IMR-90 (cell line): ENCODE data around the gene MRPS25. TPM values are rescaled to one million over a fixed set of nuclear protein-coding genes. Genes with fewer than 3 reads are reported as not detected.

Experiments
- ATAC-seq: fragments of 200-7000 bp; cut with Tn5 transposase; 2 replicates; pipeline ENCODE4 v1.9.1; 2020; ENCODE audit warnings: low read depth, mild to moderate bottlenecking, moderate library complexity
- BruUV-seq: library from RNA; stranded (reverse); fragments of 400-500 nt; replicated peaks from 2 replicates; lab custom pipeline; 2021; lab: Mats Ljungman, UMichigan
- CTCF ChIA-PET: fragments of 300-600 bp; formaldehyde crosslinking; extraction: SDS; loops from one replicate; lab custom pipeline; 2021; ENCODE audit warnings: antibody characterized with exemption; lab: Yijun Ruan, JAX
- POLR2A ChIA-PET: fragments of 300-600 bp; sonication (Branson Sonifier 250); formaldehyde crosslinking; loops from one replicate; lab custom pipeline; 2022; ENCODE audit warnings: antibody characterized with exemption; ENCODE audit not compliant: unreplicated experiment; lab: Charles Lee
- DNase-seq: peaks from one replicate; pipeline ENCODE4 v3.0.0; 2013
- H2AFZ ChIP-seq: replicated peaks from 2 replicates; pipeline ENCODE3; 2013; ENCODE audit warnings: low read length, mild to moderate bottlenecking; ENCODE audit not compliant: poor library complexity
- H2AK5ac ChIP-seq: 2 replicates; pipeline ENCODE4 v1.6.1; 2013; ENCODE audit warnings: low read depth, low read length, inconsistent platforms
- H2AK9ac ChIP-seq: replicated peaks from 2 replicates; pipeline ENCODE3; 2013; ENCODE audit warnings: mild to moderate bottlenecking, low read depth, low read length, moderate library complexity; ENCODE audit not compliant: poor library complexity
- H2BK120ac ChIP-seq: 2 replicates; pipeline ENCODE4 v1.6.1; 2013; ENCODE audit warnings: low read depth, low read length, inconsistent platforms
- H2BK15ac ChIP-seq: 3 replicates; pipeline ENCODE4 v1.6.1; 2013; ENCODE audit warnings: low read depth, low read length, inconsistent platforms
- H2BK20ac ChIP-seq: 2 replicates; pipeline ENCODE4 v1.6.1; 2013; ENCODE audit warnings: low read depth, mild to moderate bottlenecking, inconsistent platforms, low read length, moderate library complexity
- H2BK5ac ChIP-seq: 2 replicates; pipeline ENCODE4 v1.6.1; 2013; ENCODE audit warnings: mild to moderate bottlenecking, low read depth, low read length, inconsistent platforms; ENCODE audit not compliant: poor library complexity, severe bottlenecking
- H3K14ac ChIP-seq: replicated peaks from 2 replicates; pipeline ENCODE4 v1.6.1; 2013; ENCODE audit warnings: low read depth, low read length, inconsistent platforms
- H3K18ac ChIP-seq: 2 replicates; pipeline ENCODE4 v1.6.1; 2013; ENCODE audit warnings: low read depth, low read length, control low read depth
- H3K23ac ChIP-seq: 2 replicates; pipeline ENCODE4 v1.6.1; 2013; ENCODE audit warnings: low read depth, low read length, inconsistent platforms
- H3K27ac ChIP-seq: 2 replicates; pipeline ENCODE4 v1.5.1; 2013; ENCODE audit warnings: mild to moderate bottlenecking, control low read depth, low read length; ENCODE audit not compliant: insufficient read depth
- H3K27me3 ChIP-seq: 2 replicates; pipeline ENCODE4 v1.6.1; 2013; ENCODE audit warnings: low read length; ENCODE audit not compliant: control insufficient read depth, insufficient read depth
- H3K36me3 ChIP-seq: 2 replicates; pipeline ENCODE4 v1.6.1; 2013; ENCODE audit warnings: low read length, mixed read lengths; ENCODE audit not compliant: control insufficient read depth, insufficient read depth
- H3K4ac ChIP-seq: 2 replicates; pipeline ENCODE4 v1.6.1; 2013; ENCODE audit warnings: low read depth, low read length, inconsistent platforms
- H3K4me1 ChIP-seq: 2 replicates; pipeline ENCODE4 v1.6.1; 2013; ENCODE audit warnings: low read length, mixed read lengths; ENCODE audit not compliant: control insufficient read depth, insufficient read depth
- H3K4me2 ChIP-seq: 2 replicates; pipeline ENCODE4 v1.6.1; 2013; ENCODE audit warnings: low read depth, mild to moderate bottlenecking, control low read depth, low read length, moderate library complexity
- H3K4me3 ChIP-seq: 2 replicates; pipeline ENCODE4 v1.5.1; 2013; ENCODE audit warnings: low read depth, mild to moderate bottlenecking, control low read depth, low read length, moderate library complexity; ENCODE audit not compliant: insufficient read depth
- H3K56ac ChIP-seq: 2 replicates; pipeline ENCODE4 v1.6.1; 2013; ENCODE audit warnings: low read length, inconsistent platforms; ENCODE audit not compliant: insufficient read depth; ENCODE audit errors: extremely low read depth
- H3K79me1 ChIP-seq, 2 experiments: 2 replicates each; pipeline ENCODE4 v1.6.1; 2013; ENCODE audit warnings: low read length in 2 of 2, inconsistent platforms in 1 of 2, low read depth in 1 of 2
- H3K9ac ChIP-seq: 2 replicates; pipeline ENCODE4 v1.6.1; 2013; ENCODE audit warnings: low read depth, low read length, control low read depth
- H3K9me1 ChIP-seq: 2 replicates; pipeline ENCODE4 v1.6.1; 2013; ENCODE audit warnings: low read length, inconsistent platforms; ENCODE audit not compliant: insufficient read depth
- H3K9me3 ChIP-seq: 2 replicates; pipeline ENCODE4 v1.6.1; 2013; ENCODE audit warnings: low read length; ENCODE audit not compliant: control insufficient read depth, insufficient read depth
- H4K20me1 ChIP-seq: 2 replicates; pipeline ENCODE4 v1.6.1; 2013; ENCODE audit warnings: low read length, inconsistent platforms; ENCODE audit not compliant: insufficient read depth
- H4K5ac ChIP-seq: 2 replicates; pipeline ENCODE4 v1.6.1; 2013; ENCODE audit warnings: mild to moderate bottlenecking, low read depth, low read length, control low read depth
- H4K8ac ChIP-seq, 2 experiments: 2 replicates each; pipeline ENCODE4 v1.6.1; 2013; ENCODE audit warnings: low read depth in 2 of 2, low read length in 2 of 2, control low read depth in 1 of 2, inconsistent platforms in 1 of 2
- H4K91ac ChIP-seq: 2 replicates; pipeline ENCODE4 v1.6.1; 2013; ENCODE audit warnings: low read depth, low read length, inconsistent platforms; ENCODE audit not compliant: insufficient read depth
- CHD1 ChIP-seq: IDR thresholded peaks from 2 replicates; pipeline ENCODE4 v1.6.1; 2012; ENCODE audit warnings: low read depth, low read length, improper control_type of control experiment
- ELK1 ChIP-seq: fragments of 150-350 bp; IDR thresholded peaks from 2 replicates; pipeline ENCODE4 v1.6.1; 2016; ENCODE audit warnings: low read depth, mild to moderate bottlenecking, low read length, moderate library complexity, borderline replicate concordance
- FOS ChIP-seq: fragments of 150-350 bp; IDR thresholded peaks from 2 replicates; pipeline ENCODE4 v1.6.1; 2016; ENCODE audit warnings: low read depth, low read length
- NFE2L2 ChIP-seq: fragments of 150-350 bp; IDR thresholded peaks from 2 replicates; pipeline ENCODE4 v1.6.1; 2016; ENCODE audit warnings: low read depth, mild to moderate bottlenecking, low read length
- RAD21 ChIP-seq: IDR thresholded peaks from 2 replicates; pipeline ENCODE4 v1.6.1; 2012; ENCODE audit warnings: low read length, improper control_type of control experiment
- RCOR1 ChIP-seq: IDR thresholded peaks from 2 replicates; pipeline ENCODE4 v1.6.1; 2012; ENCODE audit warnings: mild to moderate bottlenecking, low read length, improper control_type of control experiment; ENCODE audit not compliant: insufficient replicate concordance
- USF2 ChIP-seq: fragments of 150-350 bp; IDR thresholded peaks from 2 replicates; pipeline ENCODE4 v1.6.1; 2017; ENCODE audit warnings: mild to moderate bottlenecking, antibody characterized with exemption, low read length, low read depth
- WGBS, 2 experiments: methylation state at CpG; one replicate each; pipeline versions ENCODE4 v1.1.5 to v1.1.7; 2013; ENCODE audit warnings: missing lambda C conversion rate in 2 of 2; ENCODE audit not compliant: insufficient read length in 1 of 2; ENCODE audit errors: extremely low coverage in 2 of 2; 5-methylcytosine and 5-hydroxymethylcytosine counted together
- dilution Hi-C: fragments of 300-500 bp; cut with HindIII; formaldehyde crosslinking; loops from one replicate; pipeline ENCODE4 v1.14.3; 2018; ENCODE audit warnings: low sequenced_read_pairs; ENCODE audit not compliant: unreplicated experiment
- in situ Hi-C: fragments of 300-500 bp; cut with MboI; formaldehyde crosslinking; loops from 3 replicates; pipeline ENCODE4 v1.14.3; 2019; ENCODE audit warnings: low sequenced_read_pairs, inconsistent platforms, mixed read lengths
- intact Hi-C: fragments of 100-400 bp; cut with micrococcal nuclease; formaldehyde crosslinking; loops from 2 replicates; pipeline ENCODE4 v1.10.0; 2022
- polyA plus RNA-seq, 3 experiments: library from polyadenylated mRNA; depleted of rRNA; stranded (reverse); fragments of >200 nt; gene quantifications; 2 replicates each; pipeline ENCODE4 v1.2.3, GENCODE V29; 2012; ENCODE audit warnings: low replicate concordance in 1 of 3
- total RNA-seq: library from RNA; depleted of rRNA; stranded (reverse); fragments of >200 nt; gene quantifications from 2 replicates; pipeline ENCODE4 v1.2.3, GENCODE V29; 2012

MRPS25 gene
- total and polyA plus RNA-seq, 2 of the 4 experiments (the other 2 are of a cell fraction) = 9.0 to 20.8 TPM

- no peak overlapping the region for H3K56ac ChIP-seq
- no peak overlapping the region for H3K23ac ChIP-seq
- no peak overlapping the region for H2AFZ ChIP-seq
- H3K4ac ChIP-seq = no peak overlapping the region
- H3K4me2 ChIP-seq = no peak overlapping the region
- ChIA-PET POLR2A (no interaction called here), CTCF (no interaction called here)
- no peak overlapping the region for H4K8ac ChIP-seq
- TF ChIP-seq CHD1 = no peak
- TF ChIP-seq ELK1 = no peak
- no peak for TF ChIP-seq FOS
- TF ChIP-seq NFE2L2 = no peak
- TF ChIP-seq RCOR1 = no peak
- no peak for TF ChIP-seq RAD21
- TF ChIP-seq USF2 = no peak
- DNase-seq (no peak), ATAC-seq (no peak)
- H3K18ac ChIP-seq = no peak overlapping the region
- no peak overlapping the region for H2AK5ac ChIP-seq
- H4K91ac ChIP-seq = no peak overlapping the region
- H3K79me1 ChIP-seq = peaks cover 24 to 31% of the 10 kb centered on the region in 2 experiments
- H2BK15ac ChIP-seq = no peak overlapping the region
- dilution Hi-C loops (no loop called here), intact Hi-C loops (no loop called here), in situ Hi-C loops (no loop called here)
- H2BK5ac ChIP-seq = no peak overlapping the region
- H4K5ac ChIP-seq = no peak overlapping the region
- H3K9me1 ChIP-seq = 0 out of 2 replicates have a peak, but pooled peaks cover 4% of the 10 kb centered on the region
- no peak overlapping the region for H3K14ac ChIP-seq
- no peaks in the 10 kb centered on the region for H3K9me3 ChIP-seq
- no peak overlapping the region for H3K27ac ChIP-seq
- H2AK9ac ChIP-seq = peak overlapping the region; percentile 42
- WGBS, 2 experiments = no CpG with 5 or more reads among the region's 4 CpGs
- BruUV-seq = no TSS peak
- H3K27me3 ChIP-seq = no peaks in the 10 kb centered on the region
- H4K20me1 ChIP-seq = peaks cover 11% of the 10 kb centered on the region
- no peak overlapping the region for H3K9ac ChIP-seq
- no peak overlapping the region for H3K4me3 ChIP-seq
- no peak overlapping the region for H2BK20ac ChIP-seq
- no peak overlapping the region for H2BK120ac ChIP-seq
- peaks cover 10% of the 10 kb centered on the region for H3K36me3 ChIP-seq
- H3K4me1 ChIP-seq = peaks cover 9% of the 10 kb centered on the region
These were observed 1.9 kb downstream of the MRPS25 start for GRCh38 chr3:15063238-15063637.
